ENCODE data around the gene RABAC1. TPM values are rescaled to one million over a fixed set of nuclear protein-coding genes. Genes with fewer than 3 reads are reported as not detected.

The RABAC1 gene
- total RNA-seq, 2 donors from 2014 or later = 123 to 167 TPM

GRCh38 chr19:41930926-41931592 lies 28.1 kb downstream of the RABAC1 start:
- TF ChIP-seq CTCF (IDR thresholded peaks at IDR 0.05) = no peak
- H3K9me3 ChIP-seq = no peaks in the 10 kb centered on the region
- H3K36me3 ChIP-seq = no peaks in the 10 kb centered on the region
- no peak for DNase-seq (ENCODE audit: low spot score)
- H3K4me3 ChIP-seq = no peak overlapping the region
- peaks cover 0 to 22% of the 10 kb centered on the region in 2 donors for H3K4me1 ChIP-seq
- H3K27me3 ChIP-seq = peaks cover 21 to 65% of the 10 kb centered on the region in 2 donors
- H3K27ac ChIP-seq = no peak overlapping the region

- no peaks in the 10 kb centered on the region for H3K36me3 ChIP-seq
- H3K9me3 ChIP-seq = no peaks in the 10 kb centered on the region
- TF ChIP-seq CTCF (IDR thresholded peaks at IDR 0.05) = no peak
- no peak for DNase-seq (ENCODE audit: low spot score)
- H3K27ac ChIP-seq = no peak overlapping the region
- H3K4me1 ChIP-seq = peaks cover 0 to 22% of the 10 kb centered on the region in 2 donors
- no peak overlapping the region for H3K4me3 ChIP-seq
- peaks cover 21 to 70% of the 10 kb centered on the region in 2 donors for H3K27me3 ChIP-seq
These were observed 28.8 kb downstream of the RABAC1 start for GRCh38 chr19:41930322-41930722.

- Histone ChIP-seq H3K36me3 (no peaks in the 10 kb centered on the region), H3K27me3 (peaks cover 26 to 73% of the 10 kb centered on the region in 2 donors), H3K27ac (no peak overlapping the region), H3K4me1 (peaks cover 0 to 22% of the 10 kb centered on the region in 2 donors), H3K9me3 (no peaks in the 10 kb centered on the region), H3K4me3 (no peak overlapping the region)
- DNase-seq (ENCODE audit: low spot score) = no peak
- no peak for TF ChIP-seq CTCF (IDR thresholded peaks at IDR 0.05)
These were observed 29.5 kb downstream of the RABAC1 start for GRCh38 chr19:41929536-41930071.

- DNase-seq (ENCODE audit: low spot score) = no peak
- Histone ChIP-seq H3K27me3 (peaks cover 26 to 73% of the 10 kb centered on the region in 2 donors), H3K9me3 (no peaks in the 10 kb centered on the region), H3K27ac (no peak overlapping the region), H3K4me3 (peak overlapping the region; percentile 22 to 52), H3K36me3 (no peaks in the 10 kb centered on the region), H3K4me1 (peaks cover 0 to 22% of the 10 kb centered on the region in 2 donors)
- TF ChIP-seq CTCF (IDR thresholded peaks at IDR 0.05) = no peak
These were observed 30.2 kb downstream of the RABAC1 start for GRCh38 chr19:41928754-41929535.

- Histone ChIP-seq H3K27me3 (peaks cover 26 to 73% of the 10 kb centered on the region in 2 donors), H3K9me3 (no peaks in the 10 kb centered on the region), H3K27ac (no peak within 1 kb of the TSS), H3K4me3 (peak within 1 kb of the TSS; percentile 22 to 52), H3K4me1 (peaks cover 0 to 22% of the 10 kb centered on the region in 2 donors), H3K36me3 (no peaks in the 10 kb centered on the region)
- no peak for TF ChIP-seq CTCF (IDR thresholded peaks at IDR 0.05)
- DNase-seq (ENCODE audit: low spot score) = no peak
These were observed 30.9 kb downstream of the RABAC1 start, which contains the start of gene ERFL for GRCh38 chr19:41928221-41928683. ERFL (minus strand) TSS chr19:41928449; CDS start chr19:41912919, 15,530 bp downstream.

All from right atrium auricular region (tissue), 2 donors.